Small intestine (tissue), 7 donors: Measurements from ENCODE around the gene TMEM63B. TPM values are rescaled to one million over a fixed set of nuclear protein-coding genes. Genes with fewer than 3 reads are reported as not detected.

ENCODE experiments used
- DNase-seq, 2 donors: peaks; one replicate each; pipeline versions ENCODE4 v3.0.0 to v3.0.0-alpha.2; 2013
- FAIRE-seq: peaks from 2 replicates; lab custom pipeline; 2012; peaks lifted over from hg19 to GRCh38; lab: Jason Lieb, UNC
- H3K27ac ChIP-seq, 3 donors: one replicate each; pipeline ENCODE4 v1.5.1; 2013; ENCODE audit warnings: low read length in 2 of 3, mild to moderate bottlenecking in 2 of 3, control low read depth in 1 of 3, inconsistent platforms in 1 of 3, low read depth in 1 of 3, moderate library complexity in 1 of 3
- H3K27me3 ChIP-seq, 3 donors: one replicate each; pipeline ENCODE4 v1.6.1; 2013; ENCODE audit warnings: low read length in 3 of 3, inconsistent platforms in 1 of 3; ENCODE audit not compliant: control insufficient read depth in 3 of 3, insufficient read depth in 3 of 3
- H3K36me3 ChIP-seq, 3 donors: one replicate each; pipeline ENCODE4 v1.6.1; 2013; ENCODE audit warnings: low read length in 3 of 3, inconsistent platforms in 1 of 3, low read depth in 1 of 3, mild to moderate bottlenecking in 1 of 3, moderate library complexity in 1 of 3; ENCODE audit not compliant: control insufficient read depth in 3 of 3, insufficient read depth in 2 of 3
- H3K4me1 ChIP-seq, 3 donors: one replicate each; pipeline ENCODE4 v1.6.1; 2013; ENCODE audit warnings: low read length in 2 of 3, inconsistent platforms in 1 of 3, low read depth in 1 of 3, mild to moderate bottlenecking in 1 of 3, moderate library complexity in 1 of 3; ENCODE audit not compliant: control insufficient read depth in 3 of 3, insufficient read depth in 2 of 3
- H3K4me3 ChIP-seq, 3 donors: one replicate each; pipeline ENCODE4 v1.5.1; 2013; ENCODE audit warnings: low read length in 3 of 3, control low read depth in 1 of 3, inconsistent platforms in 1 of 3, low read depth in 1 of 3, mild to moderate bottlenecking in 1 of 3, moderate library complexity in 1 of 3
- H3K9me3 ChIP-seq, 2 donors: one replicate each; pipeline ENCODE4 v1.6.1; 2013; ENCODE audit warnings: low read depth in 1 of 2, low read length in 1 of 2; ENCODE audit not compliant: control insufficient read depth in 2 of 2, insufficient read depth in 1 of 2
- WGBS, 3 donors: extraction: QIAGEN DNeasy Blood & Tissue Kit; methylation state at CpG; one replicate each; pipeline ENCODE4 v1.1.7; 2013; 5-methylcytosine and 5-hydroxymethylcytosine counted together
- polyA plus RNA-seq, 4 donors: library from polyadenylated mRNA; stranded (reverse) in 3 of 4; unstranded in 1 of 4; fragments of 200-250 nt in 3 of 4; fragments of 120-200 nt in 1 of 4; gene quantifications; one replicate each; pipeline versions ENCODE4 v1.2.1 to v1.2.3, GENCODE V29; 2013
- donor health status: healthy with polysubstance abuse.
- donor health status: control.
- donor health status: control.
- donor health status: Bipolar disorder and iron deficiency.
- donor health status: healthy.

The TMEM63B gene
- polyA plus RNA-seq, 4 donors: 13.2 to 33.9 (median 25.6) TPM

- H3K4me1 ChIP-seq: peaks cover 0 to 3% (median 0%) of the 10 kb centered on the region in 3 donors
- no peak for FAIRE-seq
- H3K36me3 ChIP-seq: no peaks in the 10 kb centered on the region
- H3K27ac ChIP-seq: peak overlapping the region in 1 of 3 donors; percentile 1
- H3K27me3 ChIP-seq: no peaks in the 10 kb centered on the region
- H3K4me3 ChIP-seq: no peak overlapping the region
- 38 to 59% (median 55%) methylated on average over 9 of the region's 9 CpGs for WGBS, 3 donors
- DNase-seq: no peak
- no peaks in the 10 kb centered on the region for H3K9me3 ChIP-seq
These were observed 58.7 kb downstream of the TMEM63B start for GRCh38 chr6:44185953-44186634.

GRCh38 chr6:44186635-44187025 is 59.3 kb downstream of the TMEM63B start:
- 81 to 88% (median 85%) methylated on average over 7 of the region's 7 CpGs for WGBS, 3 donors
- FAIRE-seq: no peak
- H3K27ac ChIP-seq: peak overlapping the region in 1 of 3 donors; percentile 1

GRCh38 chr6:44188819-44189218 is 61.5 kb downstream of the TMEM63B start:
- whole genome bisulfite sequencing, 3 donors: 65 to 71% (median 65%) methylated on average over 2 of the region's 2 CpGs

More at GRCh38 chr6:44186635-44187025, 59.3 kb downstream of the TMEM63B start:
- Histone ChIP-seq H3K4me1 (peaks cover 0 to 3% (median 0%) of the 10 kb centered on the region in 3 donors), H3K36me3 (no peaks in the 10 kb centered on the region), H3K9me3 (no peaks in the 10 kb centered on the region), H3K27me3 (no peaks in the 10 kb centered on the region), H3K4me3 (no peak overlapping the region)
- no peak for DNase-seq

GRCh38 chr6:44189257-44189656 is 61.9 kb downstream of the TMEM63B start:
- no peaks in the 10 kb centered on the region for H3K27me3 ChIP-seq
- H3K27ac ChIP-seq: no peak overlapping the region
- 69 to 72% (median 69%) methylated on average over 2 of the region's 2 CpGs for WGBS, 3 donors
- DNase-seq (no peak), FAIRE-seq (no peak)
- H3K36me3 ChIP-seq: no peaks in the 10 kb centered on the region
- H3K4me1 ChIP-seq: peaks cover 0 to 3% (median 0%) of the 10 kb centered on the region in 3 donors
- H3K9me3 ChIP-seq: no peaks in the 10 kb centered on the region
- no peak overlapping the region for H3K4me3 ChIP-seq

More at GRCh38 chr6:44188819-44189218, 61.5 kb downstream of the TMEM63B start:
- Histone ChIP-seq H3K36me3 (no peaks in the 10 kb centered on the region), H3K27me3 (no peaks in the 10 kb centered on the region), H3K27ac (no peak overlapping the region), H3K4me1 (peaks cover 0 to 3% (median 0%) of the 10 kb centered on the region in 3 donors), H3K9me3 (no peaks in the 10 kb centered on the region), H3K4me3 (no peak overlapping the region)
- FAIRE-seq (no peak), DNase-seq (no peak)

GRCh38 chr6:44190715-44191114 is 63.4 kb downstream of the TMEM63B start:
- Histone ChIP-seq H3K9me3 (no peaks in the 10 kb centered on the region), H3K27me3 (no peaks in the 10 kb centered on the region), H3K4me1 (no peaks in the 10 kb centered on the region), H3K4me3 (no peak overlapping the region), H3K36me3 (no peaks in the 10 kb centered on the region), H3K27ac (no peak overlapping the region)
- no peak for DNase-seq
- FAIRE-seq: no peak
- WGBS, 3 donors: 12 to 25% (median 18%) methylated on average over 2 of the region's 2 CpGs

GRCh38 chr6:44192428-44193041 is 65.2 kb downstream of the TMEM63B start:
- 55 to 62% (median 57%) methylated on average over 10 of the region's 10 CpGs for WGBS, 3 donors

GRCh38 chr6:44193307-44193910 is 66.1 kb downstream of the TMEM63B start:
- Histone ChIP-seq H3K4me3 (no peak overlapping the region), H3K27ac (no peak overlapping the region), H3K27me3 (no peaks in the 10 kb centered on the region), H3K4me1 (no peaks in the 10 kb centered on the region), H3K36me3 (no peaks in the 10 kb centered on the region), H3K9me3 (no peaks in the 10 kb centered on the region)
- 85 to 91% (median 89%) methylated on average over 8 of the region's 8 CpGs for WGBS, 3 donors
- DNase-seq (no peak), FAIRE-seq (no peak)

More at GRCh38 chr6:44192428-44193041, 65.2 kb downstream of the TMEM63B start:
- peak overlapping the region in 1 of 3 donors; percentile 51 for H3K27ac ChIP-seq
- no peaks in the 10 kb centered on the region for H3K9me3 ChIP-seq
- FAIRE-seq: no peak
- DNase-seq: peak; percentile 35 to 55
- H3K36me3 ChIP-seq: no peaks in the 10 kb centered on the region
- H3K4me1 ChIP-seq: no peaks in the 10 kb centered on the region
- no peak overlapping the region for H3K4me3 ChIP-seq
- H3K27me3 ChIP-seq: no peaks in the 10 kb centered on the region

- no peaks in the 10 kb centered on the region for H3K27me3 ChIP-seq
- no peak overlapping the region for H3K4me3 ChIP-seq
- no peak overlapping the region for H3K27ac ChIP-seq
- DNase-seq (no peak), FAIRE-seq (no peak)
- no peaks in the 10 kb centered on the region for H3K9me3 ChIP-seq
- H3K36me3 ChIP-seq: no peaks in the 10 kb centered on the region
- H3K4me1 ChIP-seq: no peaks in the 10 kb centered on the region
- 83 to 89% (median 86%) methylated on average over 5 of the region's 5 CpGs for WGBS, 3 donors
These were observed 67.0 kb downstream of the TMEM63B start for GRCh38 chr6:44194326-44194725.
